Tibial nerve (tissue), 4 donors: ENCODE measurements around the gene YWHAG.

Source experiments
- CTCF ChIP-seq, 5 experiments: fragments of 200-600 bp in 3 of 5; fragments of 450-650 bp in 2 of 5; sonication (generic) in 3 of 5; IDR thresholded peaks; one replicate each; pipeline ENCODE4 v1.5.1; 2016 to 2019; ENCODE audit warnings: antibody characterized with exemption in 5 of 5, mild to moderate bottlenecking in 3 of 5, moderate library complexity in 2 of 5
- EP300 ChIP-seq, 2 donors: sonication (generic); formaldehyde crosslinking; IDR thresholded peaks; one replicate each; pipeline ENCODE4 v1.6.1; 2017; ENCODE audit warnings: antibody characterized with exemption in 2 of 2, mild to moderate bottlenecking in 1 of 2

GRCh38 chr7:76343294-76343930, 15.4 kb downstream of the YWHAG start:
- TF ChIP-seq EP300 (IDR thresholded peaks at IDR 0.05) (no peak), CTCF (IDR thresholded peaks at IDR 0.05) (no peak)
